ENCODE results near the gene IL17RD. TPM values are rescaled to one million over a fixed set of nuclear protein-coding genes. Genes with fewer than 3 reads are reported as not detected.

Gene IL17RD
- polyA plus RNA-seq, 2 donors = 0.31 to 0.69 TPM

- Histone ChIP-seq H3K9me3 (ENCODE audit: control insufficient read depth in 2 of 2, insufficient read depth in 1 of 2, low read depth in 1 of 2, low read length in 1 of 2) (no peaks in the 10 kb centered on the region), H3K4me3 (ENCODE audit: low read depth in 1 of 2, low read length in 2 of 2) (no peak overlapping the region), H3K4me1 (ENCODE audit: control insufficient read depth in 2 of 2, insufficient read depth in 2 of 2, low read length in 1 of 2) (no peaks in the 10 kb centered on the region), H3K36me3 (ENCODE audit: control insufficient read depth in 2 of 2, insufficient read depth in 2 of 2, low read length in 1 of 2) (no peaks in the 10 kb centered on the region), H3K27ac (ENCODE audit: low read depth in 2 of 2, low read length in 1 of 2) (no peak overlapping the region), H3K27me3 (ENCODE audit: control insufficient read depth in 1 of 2, insufficient read depth in 2 of 2, low read length in 2 of 2) (no peaks in the 10 kb centered on the region)
- 75 to 78% methylated on average over 5 of the region's 5 CpGs for WGBS, 2 donors
These were observed 29.0 kb downstream of the IL17RD start for GRCh38 chr3:57135964-57136719.

GRCh38 chr3:57133157-57133556, 32.0 kb downstream of the IL17RD start:
- 62 to 69% methylated on average over 4 of the region's 4 CpGs for whole genome bisulfite sequencing, 2 donors
- no peak overlapping the region for H3K27ac ChIP-seq (ENCODE audit: low read depth in 2 of 2, low read length in 1 of 2)
- H3K4me1 ChIP-seq (ENCODE audit: control insufficient read depth in 2 of 2, insufficient read depth in 2 of 2, low read length in 1 of 2) = no peaks in the 10 kb centered on the region
- no peaks in the 10 kb centered on the region for H3K36me3 ChIP-seq (ENCODE audit: control insufficient read depth in 2 of 2, insufficient read depth in 2 of 2, low read length in 1 of 2)
- no peaks in the 10 kb centered on the region for H3K27me3 ChIP-seq (ENCODE audit: control insufficient read depth in 1 of 2, insufficient read depth in 2 of 2, low read length in 2 of 2)
- H3K4me3 ChIP-seq (ENCODE audit: low read depth in 1 of 2, low read length in 2 of 2) = no peak overlapping the region
- no peaks in the 10 kb centered on the region for H3K9me3 ChIP-seq (ENCODE audit: control insufficient read depth in 2 of 2, insufficient read depth in 1 of 2, low read depth in 1 of 2, low read length in 1 of 2)

- Histone ChIP-seq H3K4me3 (ENCODE audit: low read depth in 1 of 2, low read length in 2 of 2) (no peak overlapping the region), H3K27me3 (ENCODE audit: control insufficient read depth in 1 of 2, insufficient read depth in 2 of 2, low read length in 2 of 2) (no peaks in the 10 kb centered on the region), H3K9me3 (ENCODE audit: control insufficient read depth in 2 of 2, insufficient read depth in 1 of 2, low read depth in 1 of 2, low read length in 1 of 2) (no peaks in the 10 kb centered on the region), H3K4me1 (ENCODE audit: control insufficient read depth in 2 of 2, insufficient read depth in 2 of 2, low read length in 1 of 2) (no peaks in the 10 kb centered on the region), H3K27ac (ENCODE audit: low read depth in 2 of 2, low read length in 1 of 2) (no peak overlapping the region), H3K36me3 (ENCODE audit: control insufficient read depth in 2 of 2, insufficient read depth in 2 of 2, low read length in 1 of 2) (no peaks in the 10 kb centered on the region)
- WGBS, 2 donors = 79 to 96% methylated on average over 2 of the region's 2 CpGs
These were observed 32.5 kb downstream of the IL17RD start for GRCh38 chr3:57132674-57133073.

- Histone ChIP-seq H3K27ac (ENCODE audit: low read depth in 2 of 2, low read length in 1 of 2) (no peak overlapping the region), H3K4me3 (ENCODE audit: low read depth in 1 of 2, low read length in 2 of 2) (no peak overlapping the region), H3K36me3 (ENCODE audit: control insufficient read depth in 2 of 2, insufficient read depth in 2 of 2, low read length in 1 of 2) (no peaks in the 10 kb centered on the region), H3K27me3 (ENCODE audit: control insufficient read depth in 1 of 2, insufficient read depth in 2 of 2, low read length in 2 of 2) (no peaks in the 10 kb centered on the region), H3K9me3 (ENCODE audit: control insufficient read depth in 2 of 2, insufficient read depth in 1 of 2, low read depth in 1 of 2, low read length in 1 of 2) (no peaks in the 10 kb centered on the region), H3K4me1 (ENCODE audit: control insufficient read depth in 2 of 2, insufficient read depth in 2 of 2, low read length in 1 of 2) (no peaks in the 10 kb centered on the region)
- 80 to 81% methylated on average over 4 of the region's 4 CpGs for WGBS, 2 donors
These were observed 34.0 kb downstream of the IL17RD start for GRCh38 chr3:57131210-57131588.

- Histone ChIP-seq H3K4me3 (ENCODE audit: low read depth in 1 of 2, low read length in 2 of 2) (no peak overlapping the region), H3K9me3 (ENCODE audit: control insufficient read depth in 2 of 2, insufficient read depth in 1 of 2, low read depth in 1 of 2, low read length in 1 of 2) (no peaks in the 10 kb centered on the region), H3K36me3 (ENCODE audit: control insufficient read depth in 2 of 2, insufficient read depth in 2 of 2, low read length in 1 of 2) (no peaks in the 10 kb centered on the region), H3K4me1 (ENCODE audit: control insufficient read depth in 2 of 2, insufficient read depth in 2 of 2, low read length in 1 of 2) (no peaks in the 10 kb centered on the region), H3K27me3 (ENCODE audit: control insufficient read depth in 1 of 2, insufficient read depth in 2 of 2, low read length in 2 of 2) (no peaks in the 10 kb centered on the region), H3K27ac (ENCODE audit: low read depth in 2 of 2, low read length in 1 of 2) (no peak overlapping the region)
- 55 to 76% methylated on average over 14 of the region's 14 CpGs for WGBS, 2 donors
These were observed 34.5 kb downstream of the IL17RD start for GRCh38 chr3:57130571-57131209.

GRCh38 chr3:57128826-57129667, 36.1 kb downstream of the IL17RD start:
- no peak overlapping the region for H3K27ac ChIP-seq (ENCODE audit: low read depth in 2 of 2, low read length in 1 of 2)
- H3K27me3 ChIP-seq (ENCODE audit: control insufficient read depth in 1 of 2, insufficient read depth in 2 of 2, low read length in 2 of 2) = no peaks in the 10 kb centered on the region
- no peaks in the 10 kb centered on the region for H3K36me3 ChIP-seq (ENCODE audit: control insufficient read depth in 2 of 2, insufficient read depth in 2 of 2, low read length in 1 of 2)
- no peaks in the 10 kb centered on the region for H3K9me3 ChIP-seq (ENCODE audit: control insufficient read depth in 2 of 2, insufficient read depth in 1 of 2, low read depth in 1 of 2, low read length in 1 of 2)
- H3K4me1 ChIP-seq (ENCODE audit: control insufficient read depth in 2 of 2, insufficient read depth in 2 of 2, low read length in 1 of 2) = no peaks in the 10 kb centered on the region
- H3K4me3 ChIP-seq (ENCODE audit: low read depth in 1 of 2, low read length in 2 of 2) = no peak overlapping the region
- 77 to 78% methylated on average over 14 of the region's 14 CpGs for WGBS, 2 donors

- Histone ChIP-seq H3K27ac (ENCODE audit: low read depth in 2 of 2, low read length in 1 of 2) (no peak overlapping the region), H3K4me3 (ENCODE audit: low read depth in 1 of 2, low read length in 2 of 2) (no peak overlapping the region), H3K4me1 (ENCODE audit: control insufficient read depth in 2 of 2, insufficient read depth in 2 of 2, low read length in 1 of 2) (no peaks in the 10 kb centered on the region), H3K9me3 (ENCODE audit: control insufficient read depth in 2 of 2, insufficient read depth in 1 of 2, low read depth in 1 of 2, low read length in 1 of 2) (no peaks in the 10 kb centered on the region), H3K36me3 (ENCODE audit: control insufficient read depth in 2 of 2, insufficient read depth in 2 of 2, low read length in 1 of 2) (no peaks in the 10 kb centered on the region), H3K27me3 (ENCODE audit: control insufficient read depth in 1 of 2, insufficient read depth in 2 of 2, low read length in 2 of 2) (no peaks in the 10 kb centered on the region)
- 66 to 75% methylated on average over 11 of the region's 11 CpGs for WGBS, 2 donors
These were observed 37.1 kb downstream of the IL17RD start for GRCh38 chr3:57127891-57128518.

- Histone ChIP-seq H3K4me1 (ENCODE audit: control insufficient read depth in 2 of 2, insufficient read depth in 2 of 2, low read length in 1 of 2) (no peaks in the 10 kb centered on the region), H3K4me3 (ENCODE audit: low read depth in 1 of 2, low read length in 2 of 2) (no peak overlapping the region), H3K27me3 (ENCODE audit: control insufficient read depth in 1 of 2, insufficient read depth in 2 of 2, low read length in 2 of 2) (no peaks in the 10 kb centered on the region), H3K9me3 (ENCODE audit: control insufficient read depth in 2 of 2, insufficient read depth in 1 of 2, low read depth in 1 of 2, low read length in 1 of 2) (no peaks in the 10 kb centered on the region), H3K27ac (ENCODE audit: low read depth in 2 of 2, low read length in 1 of 2) (no peak overlapping the region), H3K36me3 (ENCODE audit: control insufficient read depth in 2 of 2, insufficient read depth in 2 of 2, low read length in 1 of 2) (no peaks in the 10 kb centered on the region)
- WGBS, 2 donors = 90 to 93% methylated on average over 4 of the region's 4 CpGs
These were observed 38.9 kb downstream of the IL17RD start for GRCh38 chr3:57126244-57126643.

- Histone ChIP-seq H3K27me3 (ENCODE audit: control insufficient read depth in 1 of 2, insufficient read depth in 2 of 2, low read length in 2 of 2) (no peaks in the 10 kb centered on the region), H3K36me3 (ENCODE audit: control insufficient read depth in 2 of 2, insufficient read depth in 2 of 2, low read length in 1 of 2) (no peaks in the 10 kb centered on the region), H3K4me3 (ENCODE audit: low read depth in 1 of 2, low read length in 2 of 2) (no peak overlapping the region), H3K9me3 (ENCODE audit: control insufficient read depth in 2 of 2, insufficient read depth in 1 of 2, low read depth in 1 of 2, low read length in 1 of 2) (no peaks in the 10 kb centered on the region), H3K27ac (ENCODE audit: low read depth in 2 of 2, low read length in 1 of 2) (no peak overlapping the region), H3K4me1 (ENCODE audit: control insufficient read depth in 2 of 2, insufficient read depth in 2 of 2, low read length in 1 of 2) (no peaks in the 10 kb centered on the region)
- WGBS, 2 donors = 70 to 77% methylated on average over 10 of the region's 10 CpGs
These were observed 44.5 kb downstream of the IL17RD start for GRCh38 chr3:57120451-57121174.

All from esophagus (tissue), 2 donors.